LNCaP clone FGC (cell line): Measurements from ENCODE around the gene CYP4F12.

Experiments
- DNase-seq: peaks from one replicate; pipeline ENCODE4 v3.0.0-alpha.2; 2011; ENCODE audit warnings: low read depth
- H3K4me3 ChIP-seq: 2 replicates; pipeline ENCODE4 v1.5.1; 2011; ENCODE audit warnings: mild to moderate bottlenecking, low read depth, low read length, control low read depth
- CTCF ChIP-seq: IDR thresholded peaks from 2 replicates; pipeline ENCODE4 v1.5.1; 2012; ENCODE audit warnings: mild to moderate bottlenecking; ENCODE audit not compliant: control insufficient read depth, insufficient read depth; ENCODE audit errors: extremely low read depth

The CYP4F12 gene

GRCh38 chr19:15672580-15673175, at the start of gene CYP4F12:
TSS of gene CYP4F12 (plus strand) at chr19:15673087. CDS start at chr19:15673530, 443 bp downstream.
- peak; percentile 61 for DNase-seq
- H3K4me3 ChIP-seq = no peak within 1 kb of the TSS
- no peak for TF ChIP-seq CTCF

- DNase-seq = no peak
- no peak overlapping the region for H3K4me3 ChIP-seq
- no peak for TF ChIP-seq CTCF
Observed at GRCh38 chr19:15623711-15624318, 49.1 kb upstream of the CYP4F12 start.

- TF ChIP-seq CTCF = no peak
- DNase-seq = no peak
- no peak overlapping the region for H3K4me3 ChIP-seq
Observed at GRCh38 chr19:15628236-15629002, 44.5 kb upstream of the CYP4F12 start.

GRCh38 chr19:15629003-15629880, 43.6 kb upstream of the CYP4F12 start:
- peak; percentile 23 for DNase-seq
- peak; percentile 81 for TF ChIP-seq CTCF
- H3K4me3 ChIP-seq = no peak overlapping the region

GRCh38 chr19:15631817-15632216, 41.1 kb upstream of the CYP4F12 start:
- no peak overlapping the region for H3K4me3 ChIP-seq
- TF ChIP-seq CTCF = peak; percentile 58
- no peak for DNase-seq

GRCh38 chr19:15633082-15633835, 39.6 kb upstream of the CYP4F12 start:
- DNase-seq = no peak
- H3K4me3 ChIP-seq = no peak overlapping the region

More at GRCh38 chr19:15633082-15633835, 39.6 kb upstream of the CYP4F12 start:
- no peak for TF ChIP-seq CTCF
